ENCODE results near the gene BMPR1B.

DNA sequence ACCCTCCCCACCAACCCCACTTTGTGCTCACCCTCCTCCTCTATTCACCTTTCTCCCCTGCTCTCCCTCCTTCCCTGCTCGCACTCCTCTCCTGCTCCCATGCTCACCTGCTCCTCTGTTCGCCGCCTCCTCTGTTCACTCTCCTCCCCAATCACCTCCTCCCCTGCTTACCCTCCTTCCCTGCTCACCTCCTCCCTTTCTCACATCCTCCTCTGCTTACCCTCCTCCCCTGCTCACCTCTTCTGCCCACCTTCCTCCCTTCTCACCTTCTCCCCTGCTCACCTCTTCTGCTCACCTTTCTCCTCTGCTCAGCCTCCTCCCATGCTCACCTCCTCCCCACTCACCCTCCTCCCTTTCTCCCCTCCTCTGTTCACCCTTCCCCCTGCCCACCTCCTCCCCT is 433.8 kb downstream of the BMPR1B start:
- TF ChIP-seq TAF1 (IDR thresholded peaks at IDR 0.05; ENCODE audit: control insufficient read depth, extremely low read depth, insufficient read depth, low read length, severe bottlenecking) (no peak), MAFK (IDR thresholded peaks at IDR 0.05; ENCODE audit: low read length) (no peak), TOE1 (IDR thresholded peaks at IDR 0.05; ENCODE audit: borderline replicate concordance) (no peak), TOE1 (CRISPR knock-in tag; IDR thresholded peaks at IDR 0.05; ENCODE audit: borderline replicate concordance, low read depth) (no peak), HIVEP1 (CRISPR knock-in tag; IDR thresholded peaks at IDR 0.05) (no peak), SMC3 (conservative IDR thresholded peaks at IDR 0.05; ENCODE audit: insufficient read depth, low read depth, low read length) (no peak), ZNF311 (CRISPR knock-in tag; IDR thresholded peaks at IDR 0.05) (no peak), PHF21A (IDR thresholded peaks at IDR 0.05; ENCODE audit: borderline replicate concordance, low read depth) (no peak), IFI16 (CRISPR knock-in tag; IDR thresholded peaks at IDR 0.05) (no peak)
- TF ChIP-seq, protein P1, sequence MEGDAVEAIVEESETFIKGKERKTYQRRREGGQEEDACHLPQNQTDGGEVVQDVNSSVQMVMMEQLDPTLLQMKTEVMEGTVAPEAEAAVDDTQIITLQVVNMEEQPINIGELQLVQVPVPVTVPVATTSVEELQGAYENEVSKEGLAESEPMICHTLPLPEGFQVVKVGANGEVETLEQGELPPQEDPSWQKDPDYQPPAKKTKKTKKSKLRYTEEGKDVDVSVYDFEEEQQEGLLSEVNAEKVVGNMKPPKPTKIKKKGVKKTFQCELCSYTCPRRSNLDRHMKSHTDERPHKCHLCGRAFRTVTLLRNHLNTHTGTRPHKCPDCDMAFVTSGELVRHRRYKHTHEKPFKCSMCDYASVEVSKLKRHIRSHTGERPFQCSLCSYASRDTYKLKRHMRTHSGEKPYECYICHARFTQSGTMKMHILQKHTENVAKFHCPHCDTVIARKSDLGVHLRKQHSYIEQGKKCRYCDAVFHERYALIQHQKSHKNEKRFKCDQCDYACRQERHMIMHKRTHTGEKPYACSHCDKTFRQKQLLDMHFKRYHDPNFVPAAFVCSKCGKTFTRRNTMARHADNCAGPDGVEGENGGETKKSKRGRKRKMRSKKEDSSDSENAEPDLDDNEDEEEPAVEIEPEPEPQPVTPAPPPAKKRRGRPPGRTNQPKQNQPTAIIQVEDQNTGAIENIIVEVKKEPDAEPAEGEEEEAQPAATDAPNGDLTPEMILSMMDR (IDR thresholded peaks at IDR 0.05 in 2 of 3, conservative IDR thresholded peaks at IDR 0.05 in 1 of 3; ENCODE audit: insufficient read depth in 2 of 3, low read depth in 1 of 3, low read length in 3 of 3) = no peak
- TF ChIP-seq, protein P2, sequence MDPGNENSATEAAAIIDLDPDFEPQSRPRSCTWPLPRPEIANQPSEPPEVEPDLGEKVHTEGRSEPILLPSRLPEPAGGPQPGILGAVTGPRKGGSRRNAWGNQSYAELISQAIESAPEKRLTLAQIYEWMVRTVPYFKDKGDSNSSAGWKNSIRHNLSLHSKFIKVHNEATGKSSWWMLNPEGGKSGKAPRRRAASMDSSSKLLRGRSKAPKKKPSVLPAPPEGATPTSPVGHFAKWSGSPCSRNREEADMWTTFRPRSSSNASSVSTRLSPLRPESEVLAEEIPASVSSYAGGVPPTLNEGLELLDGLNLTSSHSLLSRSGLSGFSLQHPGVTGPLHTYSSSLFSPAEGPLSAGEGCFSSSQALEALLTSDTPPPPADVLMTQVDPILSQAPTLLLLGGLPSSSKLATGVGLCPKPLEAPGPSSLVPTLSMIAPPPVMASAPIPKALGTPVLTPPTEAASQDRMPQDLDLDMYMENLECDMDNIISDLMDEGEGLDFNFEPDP (CRISPR knock-in tag; IDR thresholded peaks at IDR 0.05) = no peak
- TF ChIP-seq, protein P3, sequence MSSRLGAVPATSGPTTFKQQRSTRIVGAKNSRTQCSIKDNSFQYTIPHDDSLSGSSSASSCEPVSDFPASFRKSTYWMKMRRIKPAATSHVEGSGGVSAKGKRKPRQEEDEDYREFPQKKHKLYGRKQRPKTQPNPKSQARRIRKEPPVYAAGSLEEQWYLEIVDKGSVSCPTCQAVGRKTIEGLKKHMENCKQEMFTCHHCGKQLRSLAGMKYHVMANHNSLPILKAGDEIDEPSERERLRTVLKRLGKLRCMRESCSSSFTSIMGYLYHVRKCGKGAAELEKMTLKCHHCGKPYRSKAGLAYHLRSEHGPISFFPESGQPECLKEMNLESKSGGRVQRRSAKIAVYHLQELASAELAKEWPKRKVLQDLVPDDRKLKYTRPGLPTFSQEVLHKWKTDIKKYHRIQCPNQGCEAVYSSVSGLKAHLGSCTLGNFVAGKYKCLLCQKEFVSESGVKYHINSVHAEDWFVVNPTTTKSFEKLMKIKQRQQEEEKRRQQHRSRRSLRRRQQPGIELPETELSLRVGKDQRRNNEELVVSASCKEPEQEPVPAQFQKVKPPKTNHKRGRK (tag; IDR thresholded peaks at IDR 0.05) = no peak
